Measurements from ENCODE around the gene TMEM245.

The TMEM245 gene

DNA sequence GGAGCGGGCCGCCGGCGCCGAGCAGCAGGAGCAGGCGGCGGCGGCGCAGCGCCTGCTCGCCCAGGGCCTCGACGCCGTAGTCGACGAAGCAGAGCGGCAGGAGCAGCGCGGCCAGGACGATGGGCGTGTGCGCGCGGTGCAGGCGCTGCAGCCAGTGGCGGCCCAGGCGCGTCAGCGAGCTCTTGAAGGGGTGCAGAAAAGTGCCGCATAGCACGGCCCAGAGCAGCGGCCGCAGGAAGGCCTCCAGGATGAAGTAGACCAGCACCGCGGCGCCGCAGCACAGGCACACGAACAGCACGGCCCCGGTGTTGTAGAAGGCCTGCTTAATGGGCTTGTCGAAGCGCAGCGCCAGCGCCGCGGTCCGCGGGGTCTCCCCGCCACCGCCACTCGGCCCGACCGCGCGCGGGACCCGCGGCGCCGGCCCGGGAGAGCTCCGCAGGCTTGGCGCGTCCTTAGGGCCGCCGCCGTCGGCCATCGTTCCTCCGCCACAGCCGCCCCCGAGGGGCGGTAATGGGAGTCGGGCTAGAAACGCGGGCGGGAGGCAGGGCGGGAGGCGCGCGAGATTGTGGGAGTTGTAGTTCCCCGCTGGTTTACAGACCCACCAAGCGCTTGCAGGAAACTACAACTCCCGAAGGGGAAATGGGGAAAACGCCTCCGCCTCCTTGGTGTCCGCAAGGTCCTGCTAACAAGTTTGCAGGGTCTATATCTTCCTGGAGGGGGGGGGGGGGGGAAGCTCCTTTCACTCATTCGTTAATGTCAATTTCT lies at the start of gene TMEM245:
TSS of gene TMEM245 (minus strand) at position 509 of the 765 bp plus-strand sequence. CDS start at position 475, 34 bp downstream.
- DNase-seq, result peak; percentile 85 to 95

- DNase-seq, result no peak
These were observed 48.4 kb upstream of the TMEM245 start for GRCh38 chr9:109168170-109168569.

- no peak for DNase-seq
These were observed 48.0 kb upstream of the TMEM245 start for GRCh38 chr9:109167716-109168115.

DNA sequence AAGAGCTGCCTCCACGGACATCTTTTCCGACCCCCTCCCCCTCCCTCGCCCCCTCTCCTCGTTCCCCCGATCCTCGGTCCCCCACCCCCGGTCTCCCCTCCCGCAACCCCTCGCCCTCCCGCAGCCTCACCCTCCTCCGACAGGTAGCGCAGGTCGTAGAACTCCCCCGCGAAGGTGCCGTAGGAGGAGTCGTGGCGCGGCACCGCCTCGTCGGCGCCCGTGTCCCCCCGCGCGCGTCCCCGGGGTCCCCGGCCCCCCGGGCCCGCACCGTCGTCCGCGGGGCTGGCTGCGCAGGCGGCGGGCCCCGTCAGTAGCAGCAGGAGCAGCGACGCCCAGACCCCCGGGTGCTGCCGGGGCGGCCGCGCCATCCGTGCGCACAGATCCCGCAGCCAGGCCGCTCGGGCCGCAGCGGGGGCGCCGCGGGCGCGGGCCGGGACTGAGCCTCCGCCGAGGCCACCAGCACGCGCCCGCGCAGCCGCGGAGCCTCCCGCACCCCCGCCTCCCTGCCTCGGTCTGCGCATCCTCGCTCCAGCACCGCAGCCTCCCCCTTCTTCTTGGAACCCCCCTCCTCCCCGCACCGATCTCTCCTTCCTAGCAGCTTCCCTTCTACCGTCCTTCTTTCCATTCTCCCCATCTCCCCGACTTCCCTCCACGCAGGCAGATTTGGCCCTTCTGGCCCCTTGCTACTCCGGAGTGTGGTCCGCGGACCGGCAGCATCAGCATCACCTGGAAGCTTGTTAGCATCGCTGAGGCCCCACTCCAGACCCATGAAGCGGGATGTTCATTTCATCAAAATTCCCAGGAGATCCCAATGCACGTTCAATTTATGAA lies 47.2 kb upstream of the TMEM245 start, which contains the start of gene FRRS1L:
TSS of gene FRRS1L (minus strand) at position 479 of the 831 bp plus-strand sequence. CDS start at position 368, 111 bp downstream.
- no peak for DNase-seq

GRCh38 chr9:109166171-109166770 lies 46.5 kb upstream of the TMEM245 start:
- no peak for DNase-seq

DNA sequence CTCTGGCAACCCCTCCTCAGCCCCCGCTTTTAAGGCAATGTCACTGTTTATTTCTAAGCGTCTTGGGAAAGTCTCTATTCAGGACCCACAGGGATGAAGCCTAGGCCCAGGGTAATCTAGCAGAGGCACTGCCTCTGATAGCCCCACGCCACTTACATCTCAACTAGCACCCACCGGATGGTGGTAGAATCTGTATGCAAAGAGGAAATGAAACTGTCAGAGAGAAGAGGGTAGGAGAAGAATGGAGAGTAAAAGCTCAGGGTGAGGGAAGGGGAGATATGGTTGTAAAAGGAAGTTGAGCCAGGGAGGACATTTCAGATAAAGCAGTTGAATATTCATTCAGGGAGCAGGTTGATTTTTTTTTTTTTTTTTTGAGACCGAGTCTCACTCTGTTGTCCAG lies 44.3 kb upstream of the TMEM245 start:
- DNase-seq, result no peak

- DNase-seq, result no peak
These were observed 43.4 kb upstream of the TMEM245 start for GRCh38 chr9:109163194-109163593.

GRCh38 chr9:109162677-109163076 lies 42.9 kb upstream of the TMEM245 start:
- DNase-seq, result no peak

DNA sequence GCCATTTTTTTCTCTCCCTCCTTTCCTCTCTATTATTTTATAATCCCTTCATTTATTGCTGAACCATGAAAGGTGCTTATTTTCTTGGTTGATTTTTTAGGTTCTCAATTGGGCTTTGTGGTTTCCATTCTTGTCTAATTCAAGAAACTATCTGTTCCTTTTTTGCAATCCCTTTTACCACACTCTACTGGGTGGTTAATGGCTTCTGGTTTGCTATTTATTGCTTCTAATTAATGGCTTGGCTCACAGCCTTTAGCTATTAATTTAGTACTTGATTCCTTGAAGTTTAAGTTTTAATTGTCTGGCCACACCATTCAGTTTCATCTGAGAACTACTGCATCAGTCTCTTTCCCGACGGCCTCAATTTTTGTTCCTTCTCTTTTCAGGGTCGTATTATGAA lies 41.7 kb upstream of the TMEM245 start:
- DNase-seq, result no peak

DNA sequence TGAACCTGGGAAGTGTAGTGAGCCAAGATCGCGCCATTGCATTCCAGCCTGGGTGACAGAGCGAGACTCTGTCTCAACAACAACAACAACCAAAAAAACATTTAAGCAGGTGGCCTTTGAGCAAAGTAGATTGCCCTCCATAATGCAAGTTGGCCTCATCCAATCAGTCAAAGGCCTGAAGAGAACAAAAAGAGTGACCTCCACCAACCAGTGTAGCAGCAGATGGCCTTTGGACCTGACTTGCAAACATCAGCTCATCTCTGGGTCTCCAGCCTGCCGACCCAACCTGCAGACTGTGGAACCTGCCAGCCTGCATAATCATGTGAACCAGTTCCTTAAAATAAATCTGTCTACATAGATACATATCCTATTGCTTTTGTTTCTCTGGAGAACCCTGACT lies 39.8 kb upstream of the TMEM245 start:
- no peak for DNase-seq

GRCh38 chr9:109158651-109159050 lies 38.9 kb upstream of the TMEM245 start:
- no peak for DNase-seq

DNA sequence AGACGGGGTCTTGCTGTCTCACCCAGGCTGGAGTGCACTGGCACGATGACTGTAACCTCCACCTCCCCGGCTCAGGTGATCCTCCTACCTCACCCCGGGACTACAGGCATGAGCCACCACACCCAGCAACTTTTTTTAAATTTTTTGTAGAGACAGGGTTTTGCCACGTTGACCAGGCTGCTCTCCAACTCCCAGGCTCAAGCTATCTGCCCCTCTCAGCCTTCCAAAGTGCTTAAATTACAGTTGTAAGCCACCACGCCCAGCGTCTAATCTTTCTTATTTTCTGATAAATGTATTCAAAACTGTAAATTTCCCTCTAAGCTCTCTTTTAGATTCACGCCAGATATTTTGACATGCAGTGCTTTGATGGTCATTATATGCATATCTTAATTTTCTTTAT lies 37.0 kb upstream of the TMEM245 start:
- no peak for DNase-seq

GRCh38 chr9:109150925-109151545 lies 31.3 kb upstream of the TMEM245 start:
- DNase-seq, result no peak

DNA sequence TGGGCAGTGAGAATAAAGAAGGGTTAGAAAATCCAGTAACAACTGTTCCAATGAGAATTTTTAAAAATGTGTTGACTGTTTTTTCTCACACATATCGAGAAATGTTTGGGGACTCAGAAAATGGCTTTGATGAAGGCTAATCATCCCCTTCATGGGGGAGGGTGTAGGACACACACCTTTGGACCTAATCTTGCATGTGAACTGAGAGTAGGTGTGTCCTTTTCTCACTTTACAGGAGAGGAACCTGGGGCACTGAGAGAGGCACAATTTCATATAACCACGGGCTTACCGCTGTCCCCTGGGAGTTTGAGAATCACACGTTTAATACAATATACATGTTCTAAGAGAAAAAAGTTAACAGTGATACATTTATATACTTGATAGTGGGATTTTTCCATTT lies 30.0 kb upstream of the TMEM245 start:
- DNase-seq, result no peak

DNA sequence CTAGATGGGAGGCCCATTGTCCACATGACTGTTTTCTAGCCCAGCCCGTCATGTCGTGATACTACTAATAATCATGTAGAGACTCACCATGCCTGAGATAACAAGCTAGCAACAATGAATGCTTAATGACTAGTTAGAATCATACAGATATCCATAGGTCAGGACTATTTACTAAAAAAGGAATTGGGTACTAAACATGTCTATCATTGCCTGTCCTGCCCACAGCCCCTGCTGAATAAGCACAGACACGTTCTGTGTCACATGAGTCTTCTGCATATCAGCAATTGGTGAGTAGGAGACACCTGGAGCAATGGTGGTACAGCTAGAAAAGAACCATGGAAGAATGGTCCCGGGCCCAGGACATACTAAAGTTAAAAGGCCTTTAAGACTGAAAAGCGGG lies 29.3 kb upstream of the TMEM245 start:
- no peak for DNase-seq

GRCh38 chr9:109145051-109145450 lies 25.3 kb upstream of the TMEM245 start:
- DNase-seq, result no peak

- DNase-seq, result no peak
These were observed 24.3 kb upstream of the TMEM245 start for GRCh38 chr9:109143881-109144562.

- DNase-seq, result no peak
These were observed 21.6 kb upstream of the TMEM245 start for GRCh38 chr9:109141375-109141774.

DNA sequence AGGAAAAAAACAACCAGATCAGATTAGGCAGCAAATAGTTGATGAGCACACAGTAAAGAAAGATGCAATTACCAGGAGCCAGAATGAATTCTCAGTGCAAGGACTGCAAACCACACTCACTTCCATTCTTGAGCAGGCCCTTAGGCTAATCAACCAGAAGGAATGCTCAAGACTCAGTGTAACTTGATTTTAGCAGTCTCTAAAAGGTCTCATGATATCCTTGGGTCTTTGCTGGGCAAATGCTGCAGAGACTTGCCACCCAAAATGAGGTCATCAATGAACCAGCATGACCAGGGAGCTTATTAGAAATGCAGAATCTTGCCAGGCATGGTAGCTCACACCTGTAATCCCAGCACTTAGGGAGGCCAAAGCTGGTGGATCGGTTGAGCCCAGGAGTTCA lies 20.1 kb upstream of the TMEM245 start:
- DNase-seq, result no peak

DNA sequence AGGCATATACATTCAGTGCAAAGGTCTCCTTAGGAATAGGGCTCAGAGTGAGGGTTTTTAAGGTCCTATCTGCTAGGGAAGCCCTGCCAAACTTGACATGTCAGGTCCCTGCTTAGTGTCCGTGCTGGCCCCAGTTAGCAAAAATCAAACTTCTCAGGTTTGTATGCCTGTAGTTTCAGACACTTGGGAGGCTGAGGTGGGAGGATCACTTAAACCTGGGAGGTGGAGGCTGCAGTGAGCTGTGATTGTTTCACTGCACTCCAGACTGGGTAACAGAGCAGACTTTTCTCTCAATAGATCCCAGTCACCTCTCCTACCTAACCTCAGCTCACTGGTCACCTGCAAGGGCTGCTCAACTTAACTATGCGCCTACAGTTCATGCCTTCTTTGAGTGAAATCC lies 18.7 kb upstream of the TMEM245 start:
- no peak for DNase-seq

- DNase-seq, result no peak
These were observed 14.4 kb upstream of the TMEM245 start for GRCh38 chr9:109134167-109134578.

DNA sequence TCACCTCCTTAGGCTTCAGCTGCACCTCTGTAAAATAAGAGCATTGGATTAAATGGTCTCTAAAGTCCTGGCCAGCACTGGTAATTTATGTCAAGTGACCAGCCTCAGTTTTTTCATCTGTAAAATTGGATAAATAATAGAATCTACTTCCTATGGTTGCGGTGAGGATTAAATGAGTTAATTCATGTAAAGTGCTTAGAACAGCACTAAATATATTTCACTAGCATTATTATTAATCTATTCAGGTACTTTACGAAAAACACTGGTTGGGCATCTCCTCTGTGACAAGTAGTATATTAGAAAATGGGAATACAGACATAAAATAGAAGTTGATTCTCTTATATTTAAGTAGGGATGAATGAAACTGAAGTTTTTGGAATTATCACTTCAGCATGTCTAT lies 13.8 kb upstream of the TMEM245 start:
- no peak for DNase-seq
